Inflammatory macrophage (primary cell): Measurements from ENCODE around the gene DNLZ.

Source experiments
- DNase-seq, 2 donors: peaks; one replicate each; pipeline ENCODE4 v3.0.0-alpha.2; 2020 to 2022

Gene DNLZ

DNA sequence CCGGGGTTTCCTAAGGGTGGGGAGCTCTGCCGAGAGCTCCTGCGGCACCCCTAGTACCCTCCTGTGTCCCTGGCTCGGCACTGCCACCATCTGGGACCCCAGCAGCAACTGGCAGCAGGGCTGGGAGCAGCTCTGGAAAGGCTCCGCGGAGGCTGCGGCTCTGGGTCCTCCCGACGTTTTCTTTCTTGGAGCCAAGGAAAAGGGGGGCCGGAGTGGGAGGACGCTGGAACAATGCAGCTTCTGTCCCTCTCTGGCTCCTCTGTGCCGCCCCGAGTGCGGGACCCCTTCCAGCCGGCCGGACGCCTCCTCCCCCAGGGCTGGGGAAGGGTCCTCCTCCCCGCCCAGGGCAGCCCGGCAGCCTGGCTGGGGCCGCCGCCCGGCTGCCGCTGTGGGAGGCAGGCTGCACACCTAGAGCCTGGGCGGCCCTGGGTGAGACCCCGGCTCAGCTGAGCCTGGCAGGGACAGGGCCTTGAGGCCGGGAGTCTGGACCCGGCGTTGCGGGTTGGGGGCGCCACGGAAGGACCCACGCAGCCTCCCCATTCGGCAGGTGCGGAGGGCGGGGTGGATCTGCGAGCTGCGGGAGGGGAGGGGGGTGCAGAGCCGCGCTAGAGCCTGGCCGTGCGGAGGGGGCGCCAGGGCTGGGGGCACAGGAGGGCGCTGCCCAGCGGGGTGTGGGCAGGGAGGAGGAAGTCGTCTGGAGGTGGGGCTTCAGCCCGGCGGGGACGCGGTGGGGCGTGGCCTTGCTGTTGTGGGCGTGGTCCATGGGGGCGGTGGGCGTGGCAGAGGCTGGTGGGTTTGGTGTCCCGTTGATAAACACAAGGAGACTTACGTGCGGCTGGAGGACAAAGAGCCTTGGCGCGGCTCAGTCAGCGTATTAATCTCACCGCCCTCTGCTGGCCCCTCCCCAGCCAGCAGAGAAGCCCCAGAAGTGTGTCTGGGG is 21.1 kb downstream of the DNLZ start:
- peak; percentile 76 to 82 for DNase-seq

- DNase-seq, result no peak
These were observed 21.8 kb downstream of the DNLZ start for GRCh38 chr9:136341769-136342168.

DNA sequence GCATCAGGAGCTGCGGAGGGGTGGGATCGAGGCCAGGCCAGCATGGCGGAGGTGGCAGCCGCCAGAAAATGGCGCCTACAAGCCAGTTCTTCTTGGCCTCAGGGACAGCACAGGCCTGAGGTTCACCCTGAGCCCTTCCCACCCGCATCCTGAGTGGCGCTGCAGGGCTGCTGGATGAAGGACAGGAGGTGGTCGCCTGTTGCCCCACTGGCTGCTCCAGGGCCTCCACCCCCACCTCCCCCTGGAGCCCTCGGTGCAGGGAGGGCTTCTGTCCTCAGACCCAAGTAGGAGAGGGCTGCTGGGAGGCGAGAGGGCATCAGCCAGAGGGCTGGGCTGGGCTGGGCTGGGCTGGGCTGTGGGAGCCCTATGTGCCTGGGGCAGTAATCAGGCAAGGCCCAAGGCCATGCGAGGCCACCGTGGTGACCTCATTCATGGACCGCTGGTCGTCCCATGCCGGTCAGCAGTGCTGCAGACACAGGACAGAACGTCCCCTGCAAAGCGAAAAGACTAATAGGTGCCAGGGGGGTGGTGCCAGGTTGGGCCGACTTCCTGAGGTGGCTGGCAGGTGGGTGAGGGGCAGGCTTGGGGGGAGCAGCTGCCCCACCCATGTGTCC is 22.4 kb downstream of the DNLZ start:
- no peak for DNase-seq

DNA sequence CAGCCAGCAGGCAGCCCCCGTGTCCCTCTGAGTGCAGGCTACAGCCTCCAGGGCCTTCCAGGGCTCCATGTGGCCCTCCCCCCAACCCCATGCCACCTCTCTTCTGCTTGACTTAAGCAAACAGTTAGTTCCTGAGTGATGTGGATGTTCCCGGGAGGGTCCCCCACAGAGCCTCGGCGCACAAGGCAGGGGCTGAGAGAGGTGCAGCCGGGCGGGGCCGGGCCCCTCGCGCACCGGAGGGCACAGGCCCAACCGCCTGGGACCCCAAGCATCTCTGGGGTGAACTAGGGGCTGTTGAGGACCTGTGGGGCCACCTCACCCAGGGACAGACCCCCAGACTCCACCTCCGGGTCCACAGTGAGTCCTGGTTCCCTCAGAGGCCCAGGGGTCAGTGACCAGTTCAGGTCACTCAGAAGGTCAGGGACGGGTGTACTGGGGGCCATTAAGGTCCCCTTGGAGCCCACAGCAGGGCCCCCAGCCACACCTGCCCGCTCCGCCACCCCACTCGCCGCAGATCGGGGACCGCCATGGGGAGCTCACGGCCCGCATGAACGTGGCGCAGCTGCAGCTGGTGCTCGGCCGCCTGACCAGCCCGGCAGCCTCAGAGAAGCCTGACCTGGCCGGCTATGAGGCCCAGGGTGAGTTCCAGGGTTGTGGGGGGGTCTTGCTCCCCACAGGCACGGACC is 23.0 kb downstream of the DNLZ start:
- DNase-seq, result no peak

DNA sequence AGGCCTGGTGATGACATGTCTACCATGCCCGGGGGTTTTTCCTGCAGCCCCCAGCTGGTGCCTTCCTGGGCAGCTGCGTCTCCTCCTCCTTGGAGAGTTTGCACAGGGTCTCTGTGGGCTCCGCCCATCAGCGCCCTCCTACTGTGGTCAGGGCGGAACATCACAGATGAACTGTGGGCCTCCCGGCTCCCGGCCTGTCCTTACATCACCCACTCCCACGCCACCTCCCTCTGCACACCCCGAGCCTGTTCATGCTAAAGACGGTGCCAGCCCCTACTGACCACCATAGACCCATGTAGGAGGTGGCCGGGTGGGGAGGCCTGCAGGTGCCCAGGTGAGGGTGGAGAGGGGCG is 23.6 kb downstream of the DNLZ start:
- no peak for DNase-seq

DNA sequence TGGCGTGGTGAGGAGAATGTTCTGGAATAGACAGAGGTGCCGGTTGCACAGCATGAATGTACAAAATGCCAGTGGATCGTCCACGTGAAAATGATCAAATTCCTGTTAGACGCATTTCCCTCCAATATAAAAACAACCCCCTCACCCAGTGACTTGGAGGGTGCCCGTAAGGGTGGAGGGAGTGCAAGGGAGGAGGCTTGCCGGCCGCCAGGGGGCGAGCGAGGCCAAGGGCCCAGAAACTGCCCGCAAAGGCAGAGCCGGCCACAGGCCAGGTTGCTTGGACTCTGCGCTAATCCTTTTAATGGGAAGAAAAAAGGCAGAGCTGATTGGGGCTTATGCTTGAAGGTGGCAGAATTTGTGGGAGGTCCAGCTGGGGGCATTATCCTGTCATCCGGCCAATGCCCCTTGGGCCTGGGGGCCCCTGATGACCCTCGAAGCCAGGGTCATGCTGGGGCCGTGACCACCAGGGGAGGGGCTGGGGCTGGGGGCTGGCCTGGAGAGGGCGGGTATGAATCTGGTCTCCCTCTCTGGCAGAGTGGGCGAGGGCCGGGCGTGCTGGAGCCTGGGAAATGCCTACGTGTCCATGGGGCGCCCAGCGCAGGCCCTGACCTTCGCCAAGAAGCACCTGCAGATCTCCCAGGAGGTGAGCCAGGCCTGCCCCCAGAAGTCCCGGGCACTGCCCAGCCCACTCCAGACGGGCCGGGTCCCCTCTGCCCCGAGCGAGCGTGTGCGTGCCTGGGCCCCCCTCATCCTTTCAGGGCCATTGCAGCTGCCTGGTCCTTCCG is 24.2 kb downstream of the DNLZ start:
- DNase-seq, result peak; percentile 58 to 65

- no peak for DNase-seq
These were observed 25.0 kb downstream of the DNLZ start for GRCh38 chr9:136338511-136338910.

- DNase-seq, result no peak
These were observed 25.8 kb downstream of the DNLZ start for GRCh38 chr9:136337416-136338395.

DNA sequence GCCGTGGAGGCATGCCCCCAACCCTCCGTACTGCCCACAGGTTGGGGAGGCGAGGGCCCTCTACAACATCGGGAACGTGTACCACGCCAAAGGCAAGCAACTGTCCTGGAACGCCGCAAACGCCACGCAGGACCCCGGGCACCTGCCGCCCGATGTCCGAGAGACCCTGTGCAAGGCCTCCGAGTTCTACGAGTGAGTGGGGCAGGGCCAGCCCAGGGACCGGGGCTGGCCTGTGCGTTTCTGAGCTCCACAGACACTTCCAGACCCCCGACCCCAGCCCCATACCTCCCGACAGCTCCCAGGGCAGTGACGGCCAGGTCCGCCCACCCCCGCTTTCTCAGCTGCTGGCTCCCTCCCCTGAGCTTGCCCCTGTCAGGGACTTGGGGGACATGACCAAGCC is 26.7 kb downstream of the DNLZ start:
- DNase-seq, result no peak

GRCh38 chr9:136336156-136336870 is 27.2 kb downstream of the DNLZ start:
- no peak for DNase-seq

DNA sequence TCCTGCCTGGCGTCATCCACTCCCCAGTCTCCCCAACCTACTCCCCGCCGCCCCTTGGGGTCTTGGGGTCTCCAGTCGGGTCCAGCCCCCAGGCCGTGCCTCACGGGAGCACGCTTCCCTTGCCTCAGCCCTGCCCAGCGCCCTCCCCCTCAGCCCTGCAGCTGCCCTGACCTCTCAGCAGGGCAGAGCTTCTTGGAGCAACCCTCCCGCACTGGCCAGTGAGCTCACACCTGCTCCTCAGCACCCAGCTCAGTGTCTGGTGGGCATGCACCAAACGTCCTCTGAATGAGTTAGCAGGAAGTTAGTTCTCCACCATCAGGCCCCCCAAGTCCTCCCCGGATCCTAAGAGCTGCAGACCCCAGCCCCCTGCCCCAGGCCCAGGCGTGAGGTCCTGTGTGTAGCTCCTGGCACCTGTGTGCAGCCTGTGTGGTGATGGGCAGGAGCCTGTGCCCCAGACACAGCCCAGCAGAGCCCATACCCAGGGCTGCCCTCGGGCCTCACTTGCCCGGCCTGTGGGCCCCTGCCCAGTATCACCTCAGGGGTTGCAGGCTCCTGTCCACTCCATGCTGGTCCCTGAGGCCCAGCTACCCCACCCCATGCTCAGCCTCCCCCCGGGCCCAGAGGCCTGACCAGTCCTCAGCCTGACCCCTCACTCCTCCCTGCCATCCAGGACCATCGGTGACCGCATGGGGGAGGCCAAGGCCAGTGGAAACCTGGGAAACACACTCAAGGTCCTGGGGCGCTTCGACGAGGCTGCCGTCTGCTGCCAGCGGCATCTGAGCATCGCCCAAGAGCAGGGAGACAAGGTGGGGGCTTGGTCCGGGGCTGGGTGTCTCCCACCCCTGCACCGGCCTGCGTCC is 28.0 kb downstream of the DNLZ start:
- DNase-seq, result no peak

- DNase-seq, result no peak
These were observed 29.0 kb downstream of the DNLZ start for GRCh38 chr9:136334541-136334940.

DNA sequence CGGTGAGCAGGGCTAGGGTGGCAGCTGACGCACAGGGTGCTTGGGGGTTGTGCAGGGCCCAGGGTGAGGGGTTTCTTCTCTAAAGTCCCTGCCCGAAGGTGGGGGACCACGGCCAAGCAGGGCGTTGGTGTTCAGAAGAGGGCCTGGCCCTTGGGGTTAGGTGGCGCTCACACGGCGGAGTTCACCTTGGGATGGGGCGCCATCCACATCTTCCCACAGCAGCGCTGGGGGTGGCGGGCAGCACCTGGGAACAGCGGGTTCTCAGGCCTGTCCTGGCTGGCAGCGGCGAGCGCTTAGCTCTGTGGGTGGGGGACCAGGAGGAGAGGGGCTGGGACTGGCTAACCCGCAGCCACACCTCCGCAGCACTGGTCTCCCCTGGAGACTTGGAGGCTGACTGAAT is 30.1 kb downstream of the DNLZ start:
- no peak for DNase-seq

DNA sequence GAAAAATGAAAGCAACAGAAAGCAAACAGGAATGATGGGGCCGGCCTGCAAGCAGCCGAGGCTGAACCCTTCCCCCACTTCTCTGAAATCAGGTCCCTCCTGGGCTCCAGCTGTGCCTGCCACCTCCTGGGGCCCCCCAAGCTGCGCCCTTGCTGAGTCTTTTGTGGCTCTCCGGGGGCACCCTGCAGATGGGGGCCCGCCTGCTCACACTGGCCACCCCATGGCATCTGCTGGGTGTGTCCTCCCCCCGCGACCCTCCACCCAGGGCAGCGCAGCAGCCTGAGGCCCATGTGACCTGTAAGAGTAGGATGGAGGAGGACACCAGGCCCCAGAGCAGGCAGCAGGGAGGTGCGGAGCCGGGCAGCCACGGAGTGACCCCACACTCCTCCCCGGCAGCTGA is 30.5 kb downstream of the DNLZ start:
- no peak for DNase-seq

- DNase-seq, result no peak
These were observed 31.0 kb downstream of the DNLZ start for GRCh38 chr9:136332482-136332983.

DNA sequence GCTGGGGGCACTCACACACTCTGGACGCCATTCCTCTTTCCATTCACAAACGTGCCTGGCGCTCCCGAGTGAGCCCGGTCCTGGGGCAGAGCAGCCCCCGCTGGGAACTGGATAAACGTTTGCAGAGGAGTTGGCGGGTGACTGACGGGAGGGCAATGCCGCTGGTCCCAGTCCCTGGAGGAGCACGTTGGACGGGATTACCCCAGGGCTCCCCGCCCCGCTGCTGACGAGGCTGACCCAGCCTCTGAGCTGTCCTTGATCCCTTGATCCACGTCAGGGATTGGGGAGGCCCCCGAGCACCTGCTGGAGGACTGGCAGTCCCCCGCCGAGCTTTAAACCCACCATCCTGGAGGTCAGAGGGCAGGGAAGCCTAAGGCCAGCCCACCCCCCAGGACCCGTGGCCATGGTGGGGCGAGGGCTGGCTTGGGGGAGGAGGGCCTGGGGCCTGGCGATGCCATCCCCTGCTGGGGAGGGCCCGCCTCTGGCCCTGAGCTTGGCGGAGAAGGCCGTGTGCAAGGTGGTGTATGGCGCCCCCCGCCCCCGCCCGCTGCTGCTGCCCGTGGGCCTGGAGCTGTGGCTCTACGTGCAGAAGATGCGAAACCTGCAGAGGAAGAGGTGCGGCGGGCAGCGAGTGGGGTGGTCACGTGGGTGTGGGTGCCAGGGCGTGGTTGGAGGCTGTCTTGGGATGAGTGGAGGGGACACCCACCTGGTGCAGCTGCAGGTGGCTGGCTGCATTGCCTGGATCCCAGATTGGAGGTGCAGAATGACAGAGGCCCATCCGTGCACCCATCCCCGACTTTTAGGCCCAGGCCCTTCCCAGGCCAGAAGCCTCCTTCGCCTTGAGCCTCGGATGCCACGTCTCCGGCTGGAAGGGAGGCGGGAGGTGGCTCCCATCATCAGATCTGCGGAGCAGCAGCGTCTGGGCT is 31.7 kb downstream of the DNLZ start:
- no peak for DNase-seq

DNA sequence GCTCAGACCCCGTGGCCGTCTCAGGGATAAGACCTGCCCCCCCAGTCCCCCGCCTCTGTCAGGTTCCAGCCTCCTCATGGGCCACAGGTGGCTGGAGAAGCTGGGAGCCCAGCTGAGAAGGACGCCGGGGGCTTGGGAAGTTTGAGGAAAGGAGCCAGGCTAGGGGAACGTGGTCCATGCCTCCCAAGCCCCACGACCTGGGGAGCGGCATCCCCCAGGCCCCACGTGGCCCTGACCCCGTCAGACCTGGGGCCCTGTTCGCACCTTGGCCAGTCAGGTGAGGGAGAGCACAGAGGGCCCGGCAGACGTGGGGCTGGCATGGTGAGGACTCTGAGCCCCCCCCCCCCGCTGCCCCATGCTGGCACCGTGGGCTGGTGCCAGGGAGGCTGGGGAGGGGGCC is 32.5 kb downstream of the DNLZ start:
- no peak for DNase-seq

DNA sequence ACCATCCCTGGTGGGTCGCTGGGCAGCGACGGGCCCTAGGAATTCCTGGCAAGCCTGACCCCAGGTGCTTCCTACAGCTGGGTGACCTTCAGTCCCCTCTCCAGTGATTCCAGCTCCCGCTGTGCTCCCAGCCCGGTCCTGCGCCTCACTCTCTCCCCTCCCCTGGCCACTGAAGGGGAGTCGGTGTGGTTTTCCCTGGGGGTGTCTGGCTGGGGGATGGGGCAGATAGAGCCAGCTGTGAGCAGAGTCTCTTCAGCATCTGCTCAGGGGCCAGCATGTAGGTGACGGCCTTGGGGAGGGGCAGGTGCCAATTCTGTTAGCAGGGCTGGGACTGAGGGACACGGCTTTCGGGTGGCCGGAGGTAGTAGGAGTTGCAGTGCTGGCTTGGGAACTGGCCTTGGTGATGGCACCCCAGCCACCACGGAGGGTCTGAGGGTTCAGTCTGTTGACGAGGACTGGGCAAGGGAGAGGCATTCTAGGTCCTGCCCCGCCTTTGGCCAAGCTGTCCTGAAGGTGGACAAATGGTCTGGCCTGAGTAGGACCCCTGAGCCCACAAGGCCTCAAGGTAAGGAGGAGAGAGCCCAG is 33.0 kb downstream of the DNLZ start:
- no peak for DNase-seq
